ENCODE results near the gene PPCDC. TPM values are rescaled to one million over a fixed set of nuclear protein-coding genes. Genes with fewer than 3 reads are reported as not detected.

PPCDC gene
- total and polyA plus RNA-seq, 2 of the 4 experiments (the other 2 are of a cell fraction) = 13.3 to 16.3 TPM

- H3K9me3 ChIP-seq (ENCODE audit: control insufficient read depth, insufficient read depth, low read length) = 0 out of 2 replicates have a peak, but pooled peaks cover 2% of the 10 kb centered on the region
- no CpG with 5 or more reads among the region's 4 CpGs for WGBS, 2 experiments (ENCODE audit: extremely low coverage in 2 of 2, insufficient read length in 1 of 2)
- dilution Hi-C loops (cut with HindIII; ENCODE audit: low sequenced_read_pairs, unreplicated experiment) = no loop called here
- ChIA-PET POLR2A (ENCODE audit: unreplicated experiment) (interaction anchor here (0.6 kb wide), 2 partner anchors 10 to 17 kb away, joined by 3 to 32 read pairs; no protein-coding TSS in a partner anchor), CTCF (no interaction called here)
- no peak overlapping the region for H2AK5ac ChIP-seq (ENCODE audit: low read depth, low read length)
- H4K91ac ChIP-seq (ENCODE audit: insufficient read depth, low read depth, low read length) = no peak overlapping the region
- H3K4me3 ChIP-seq (ENCODE audit: insufficient read depth, low read depth, low read length) = no peak overlapping the region
- BruUV-seq (replicated peaks) = no TSS peak
- no peak overlapping the region for H2BK20ac ChIP-seq (ENCODE audit: low read depth, low read length)
- 0 out of 2 replicates have a peak, but pooled peaks cover 3% of the 10 kb centered on the region for H4K20me1 ChIP-seq (ENCODE audit: insufficient read depth, low read length)
- H2BK15ac ChIP-seq (ENCODE audit: low read depth, low read length) = no peak overlapping the region
- no peaks in the 10 kb centered on the region for H3K9me1 ChIP-seq (ENCODE audit: insufficient read depth, low read length)
- ATAC-seq (ENCODE audit: low read depth) (no peak), DNase-seq (no peak)
- intact Hi-C loops (cut with micrococcal nuclease) = no loop called here
- no peak overlapping the region for H4K5ac ChIP-seq (ENCODE audit: low read depth, low read length)
- no peak overlapping the region for H3K4me2 ChIP-seq (ENCODE audit: low read depth, low read length)
- H2BK5ac ChIP-seq (ENCODE audit: low read depth, low read length, poor library complexity, severe bottlenecking) = no peak overlapping the region
- no peak overlapping the region for H3K9ac ChIP-seq (ENCODE audit: low read depth, low read length)
- H3K4ac ChIP-seq (ENCODE audit: low read depth, low read length) = no peak overlapping the region
- no peak overlapping the region for H3K56ac ChIP-seq (ENCODE audit: extremely low read depth, insufficient read depth, low read length)
- no peak overlapping the region for H2BK120ac ChIP-seq (ENCODE audit: low read depth, low read length)
- H3K4me1 ChIP-seq (ENCODE audit: control insufficient read depth, insufficient read depth, low read length) = no peaks in the 10 kb centered on the region
- no peaks in the 10 kb centered on the region for H3K79me1 ChIP-seq (ENCODE audit: low read depth in 1 of 2, low read length in 2 of 2)
- no peak overlapping the region for H4K8ac ChIP-seq (ENCODE audit: low read depth in 2 of 2, low read length in 2 of 2)
- H3K18ac ChIP-seq (ENCODE audit: low read depth, low read length) = no peak overlapping the region
- H3K36me3 ChIP-seq (ENCODE audit: control insufficient read depth, insufficient read depth, low read length) = no peaks in the 10 kb centered on the region
- peaks cover 17% of the 10 kb centered on the region for H3K27me3 ChIP-seq (ENCODE audit: control insufficient read depth, insufficient read depth, low read length)
- in situ Hi-C loops (cut with MboI; ENCODE audit: low sequenced_read_pairs) = no loop called here
- H3K23ac ChIP-seq (ENCODE audit: low read depth, low read length) = no peak overlapping the region
- no peak overlapping the region for H3K27ac ChIP-seq (ENCODE audit: insufficient read depth, low read length)
- no peak for TF ChIP-seq RAD21 (IDR thresholded peaks at IDR 0.05; ENCODE audit: low read length)
- TF ChIP-seq MAFK (IDR thresholded peaks at IDR 0.05; ENCODE audit: low read depth, low read length) = no peak
- no peak for TF ChIP-seq MXI1 (IDR thresholded peaks at IDR 0.05; ENCODE audit: borderline replicate concordance, low read depth, low read length)
- TF ChIP-seq NFE2L2 (IDR thresholded peaks at IDR 0.05; ENCODE audit: low read depth, low read length) = no peak
- TF ChIP-seq ELK1 (IDR thresholded peaks at IDR 0.05; ENCODE audit: borderline replicate concordance, low read depth, low read length) = no peak
- H2AFZ ChIP-seq (replicated peaks; ENCODE audit: low read length, poor library complexity) = no peak overlapping the region
- no peak overlapping the region for H3K14ac ChIP-seq (replicated peaks; ENCODE audit: low read depth, low read length)
- peak overlapping the region; percentile 24 for H2AK9ac ChIP-seq (replicated peaks; ENCODE audit: low read depth, low read length, poor library complexity)
Observed at GRCh38 chr15:75070674-75071073, 47.3 kb downstream of the PPCDC start.
